GM12878 (cell line): ENCODE measurements around the gene TMCC2.

Source experiments
- MYB ChIP-seq: fragments of 150-350 bp; IDR thresholded peaks from 2 replicates; pipeline ENCODE4 v1.6.1; 2014; ENCODE audit warnings: mild to moderate bottlenecking, low read depth, low read length, borderline replicate concordance
- SRF ChIP-seq, 2 experiments: IDR thresholded peaks; 2 replicates each; pipeline ENCODE4 v1.6.1; 2011; ENCODE audit warnings: low read depth in 2 of 2, low read length in 2 of 2, mild to moderate bottlenecking in 1 of 2, moderate library complexity in 1 of 2
- TBL1XR1 ChIP-seq: IDR thresholded peaks from 2 replicates; pipeline ENCODE4 v1.6.1; 2012; ENCODE audit warnings: low read depth, low read length, improper control_type of control experiment

DNA sequence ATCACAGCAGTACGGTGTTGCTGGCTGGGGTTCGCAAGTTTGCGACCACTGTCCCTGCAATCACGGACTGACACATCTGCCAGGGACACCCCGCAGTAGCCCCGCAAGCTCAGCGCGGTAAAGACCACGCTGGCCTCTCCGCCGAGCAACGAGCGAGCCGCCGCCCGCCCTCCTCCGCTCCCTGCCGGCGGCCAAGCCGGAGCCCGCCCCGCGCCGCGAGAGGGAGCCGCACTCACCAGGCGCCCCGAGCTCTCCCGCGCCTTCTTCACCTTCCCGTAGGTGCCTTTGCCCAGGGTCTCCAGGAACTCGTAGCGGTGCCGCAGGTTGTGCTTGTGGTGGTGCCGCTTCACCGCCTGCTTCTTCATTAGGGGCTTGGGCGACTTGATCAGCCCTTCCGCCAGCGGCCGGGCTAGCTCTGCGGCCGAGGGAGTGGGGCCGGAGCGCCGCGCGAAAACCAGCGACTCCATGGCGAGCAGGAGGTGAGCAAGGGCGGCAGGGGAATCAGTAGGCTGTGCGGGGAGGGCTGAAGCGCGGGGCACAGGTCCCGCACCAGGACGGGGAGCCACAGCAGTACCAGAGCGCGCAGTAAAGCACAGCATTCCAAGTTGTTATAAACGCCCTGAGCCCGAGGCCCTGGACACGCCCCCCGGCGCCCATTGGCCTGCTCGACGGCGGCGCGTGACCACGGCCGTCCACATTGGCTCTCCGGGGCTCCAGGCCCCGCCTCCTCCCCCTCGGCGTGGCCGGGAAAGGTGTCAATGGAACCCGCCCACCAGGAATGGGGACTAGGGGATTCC lies 93.6 kb downstream of the TMCC2 start, which contains the start of gene NUAK2:
- TF ChIP-seq TBL1XR1 (no peak), SRF (IDR thresholded peaks at IDR 0.05; ENCODE audit: low read depth in 2 of 2, low read length in 2 of 2) (no peak), MYB (no peak)
